WTC11 (cell line): ENCODE results near the gene WWOX. TPM values are rescaled to one million over a fixed set of nuclear protein-coding genes. Genes with fewer than 3 reads are reported as not detected.

ENCODE experiments used
- ATAC-seq: fragments of 200-7000 bp; cut with Tn5 transposase; 2 replicates; pipeline ENCODE4 v1.10.0; 2021; ENCODE audit warnings: mild to moderate bottlenecking, moderate library complexity
- CTCF ChIA-PET: fragments of 300-600 bp; sonication (Branson Sonifier 250); formaldehyde crosslinking; loops from one replicate; lab custom pipeline; 2021; ENCODE audit warnings: antibody characterized with exemption; lab: Charles Lee
- POLR2A ChIA-PET: fragments of 350-600 bp; sonication (Branson Sonifier 250); formaldehyde crosslinking; loops from one replicate; lab custom pipeline; 2021; ENCODE audit warnings: antibody characterized with exemption; lab: Charles Lee
- DNase-seq: peaks from one replicate; pipeline ENCODE4 v3.0.0; 2021; ENCODE audit warnings: low spot score
- H3K27ac Mint-ChIP-seq: 2 replicates; pipeline ENCODE4 v1.8.0; 2021; ENCODE audit warnings: mixed read lengths
- H3K27me3 Mint-ChIP-seq: 2 replicates; pipeline ENCODE4 v1.8.0; 2021; ENCODE audit warnings: low read depth, mild to moderate bottlenecking, moderate library complexity, mixed read lengths
- H3K36me3 Mint-ChIP-seq: 2 replicates; pipeline ENCODE4 v1.8.0; 2021; ENCODE audit warnings: mixed read lengths
- H3K4me1 Mint-ChIP-seq: 2 replicates; pipeline ENCODE4 v1.8.0; 2022; ENCODE audit warnings: mixed read lengths
- H3K4me3 Mint-ChIP-seq: 2 replicates; pipeline ENCODE4 v1.8.0; 2021; ENCODE audit warnings: mild to moderate bottlenecking, moderate library complexity, mixed read lengths
- H3K9me3 Mint-ChIP-seq: 2 replicates; pipeline ENCODE4 v1.8.0; 2021; ENCODE audit warnings: mixed read lengths
- ELF4 ChIP-seq: sonication (generic); formaldehyde crosslinking; IDR thresholded peaks from 2 replicates; pipeline ENCODE4 v1.8.1; 2022; ENCODE audit warnings: low read depth, mild to moderate bottlenecking, moderate library complexity, missing genetic modification reagents
- ETV6 ChIP-seq: sonication (generic); formaldehyde crosslinking; IDR thresholded peaks from 2 replicates; pipeline ENCODE4 v1.8.1; 2022; ENCODE audit warnings: mild to moderate bottlenecking, missing genetic modification reagents
- HMGA2 ChIP-seq: fragments of 250-450 bp; sonication (Bioruptor Pico); IDR thresholded peaks from 2 replicates; pipeline ENCODE4 v1.4.0; 2021; ENCODE audit warnings: mild to moderate bottlenecking, moderate library complexity
- JAZF1 ChIP-seq: fragments of 250-450 bp; sonication (Bioruptor Pico); IDR thresholded peaks from 2 replicates; pipeline ENCODE4 v1.9.0; 2021; ENCODE audit warnings: moderate library complexity, mild to moderate bottlenecking, inconsistent platforms
- NFE2L1 ChIP-seq: sonication (generic); formaldehyde crosslinking; IDR thresholded peaks from 2 replicates; pipeline ENCODE4 v1.8.1; 2023; ENCODE audit warnings: missing genetic modification reagents
- SMAD4 ChIP-seq: sonication (generic); formaldehyde crosslinking; IDR thresholded peaks from 2 replicates; pipeline ENCODE4 v1.8.0; 2022; ENCODE audit warnings: mild to moderate bottlenecking, missing genetic modification reagents
- SP1 ChIP-seq: sonication (generic); formaldehyde crosslinking; conservative IDR thresholded peaks from 2 replicates; pipeline ENCODE4 v1.8.1; 2022; ENCODE audit warnings: missing genetic modification reagents
- ZNF317 ChIP-seq: sonication (generic); formaldehyde crosslinking; IDR thresholded peaks from 2 replicates; pipeline ENCODE4 v1.8.1; 2023; ENCODE audit warnings: low read depth, mild to moderate bottlenecking, moderate library complexity, missing genetic modification reagents, borderline replicate concordance
- total RNA-seq: library from RNA; stranded (reverse); gene quantifications from 3 replicates; pipeline ENCODE4 v1.2.3, GENCODE V29; 2021
- TF ChIP-seq, protein P1 (sequence below): sonication (generic); formaldehyde crosslinking; IDR thresholded peaks from 2 replicates; pipeline ENCODE4 v1.8.1; 2022; ENCODE audit warnings: low read depth, mild to moderate bottlenecking, moderate library complexity, missing genetic modification reagents, borderline replicate concordance
- TF ChIP-seq, protein P2 (sequence below): sonication (generic); formaldehyde crosslinking; IDR thresholded peaks from 2 replicates; pipeline ENCODE4 v1.8.1; 2023; ENCODE audit warnings: mild to moderate bottlenecking, missing genetic modification reagents
- TF ChIP-seq, protein P3 (sequence below): sonication (generic); formaldehyde crosslinking; IDR thresholded peaks from 2 replicates; pipeline ENCODE4 v1.8.1; 2023; ENCODE audit warnings: mild to moderate bottlenecking, missing genetic modification reagents, moderate library complexity
- TF ChIP-seq, protein P4 (sequence below): fragments of 250-450 bp; sonication (Bioruptor Pico); IDR thresholded peaks from 2 replicates; pipeline ENCODE4 v1.9.0; 2021; ENCODE audit warnings: mild to moderate bottlenecking, borderline replicate concordance
- TF ChIP-seq, protein P5 (sequence below): sonication (generic); formaldehyde crosslinking; IDR thresholded peaks from 2 replicates; pipeline ENCODE4 v1.8.1; 2022; ENCODE audit warnings: mild to moderate bottlenecking, moderate library complexity, missing genetic modification reagents
- TF ChIP-seq, protein P6 (sequence below): fragments of 250-450 bp; sonication (Bioruptor Pico); IDR thresholded peaks from 2 replicates; pipeline ENCODE4 v1.9.0; 2021; ENCODE audit warnings: mild to moderate bottlenecking
- TF ChIP-seq, protein P7 (sequence below): sonication (generic); formaldehyde crosslinking; IDR thresholded peaks from 2 replicates; pipeline ENCODE4 v1.8.1; 2022; ENCODE audit warnings: low read depth, missing genetic modification reagents, borderline replicate concordance
- TF ChIP-seq, protein P8 (sequence below): sonication (generic); formaldehyde crosslinking; IDR thresholded peaks from 2 replicates; pipeline ENCODE4 v1.8.0; 2023; ENCODE audit warnings: missing genetic modification reagents, mild to moderate bottlenecking, borderline replicate concordance

WWOX gene
- total RNA-seq, 1 experiment from 2014 or later, result 15.7 TPM

DNA sequence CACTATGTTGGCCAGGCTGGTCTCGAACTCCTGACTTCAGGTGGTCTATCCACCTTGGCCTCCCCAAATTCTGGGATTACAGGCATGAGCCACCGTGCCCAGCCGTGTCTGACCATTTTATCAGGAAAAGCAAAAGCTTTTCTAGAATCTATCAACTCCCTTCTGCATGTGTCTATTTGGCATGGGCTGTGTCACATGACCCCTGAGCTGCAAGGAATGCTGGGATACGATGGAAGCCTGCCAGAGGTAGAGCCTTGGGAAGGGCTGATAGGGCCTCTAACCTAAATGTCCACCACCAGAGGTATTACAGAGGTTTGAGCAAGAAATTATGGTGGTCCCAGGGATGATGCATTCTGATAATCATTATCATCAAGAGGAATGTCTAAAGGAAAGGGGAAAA, 616.2 kb downstream of the WWOX start:
- ATAC-seq, result no peak
- no peak overlapping the region for H3K4me3 Mint-ChIP-seq
- TF ChIP-seq SMAD4 (CRISPR knock-in tag), result no peak
- no peak for TF ChIP-seq SP1 (CRISPR knock-in tag)
- no peak for TF ChIP-seq HMGA2 (CRISPR knock-in tag)
- TF ChIP-seq, protein P1, sequence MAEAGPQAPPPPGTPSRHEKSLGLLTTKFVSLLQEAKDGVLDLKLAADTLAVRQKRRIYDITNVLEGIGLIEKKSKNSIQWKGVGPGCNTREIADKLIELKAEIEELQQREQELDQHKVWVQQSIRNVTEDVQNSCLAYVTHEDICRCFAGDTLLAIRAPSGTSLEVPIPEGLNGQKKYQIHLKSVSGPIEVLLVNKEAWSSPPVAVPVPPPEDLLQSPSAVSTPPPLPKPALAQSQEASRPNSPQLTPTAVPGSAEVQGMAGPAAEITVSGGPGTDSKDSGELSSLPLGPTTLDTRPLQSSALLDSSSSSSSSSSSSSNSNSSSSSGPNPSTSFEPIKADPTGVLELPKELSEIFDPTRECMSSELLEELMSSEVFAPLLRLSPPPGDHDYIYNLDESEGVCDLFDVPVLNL, result no peak
- TF ChIP-seq ETV6, result no peak
- TF ChIP-seq NFE2L1 (CRISPR knock-in tag), result no peak
- TF ChIP-seq, protein P2, sequence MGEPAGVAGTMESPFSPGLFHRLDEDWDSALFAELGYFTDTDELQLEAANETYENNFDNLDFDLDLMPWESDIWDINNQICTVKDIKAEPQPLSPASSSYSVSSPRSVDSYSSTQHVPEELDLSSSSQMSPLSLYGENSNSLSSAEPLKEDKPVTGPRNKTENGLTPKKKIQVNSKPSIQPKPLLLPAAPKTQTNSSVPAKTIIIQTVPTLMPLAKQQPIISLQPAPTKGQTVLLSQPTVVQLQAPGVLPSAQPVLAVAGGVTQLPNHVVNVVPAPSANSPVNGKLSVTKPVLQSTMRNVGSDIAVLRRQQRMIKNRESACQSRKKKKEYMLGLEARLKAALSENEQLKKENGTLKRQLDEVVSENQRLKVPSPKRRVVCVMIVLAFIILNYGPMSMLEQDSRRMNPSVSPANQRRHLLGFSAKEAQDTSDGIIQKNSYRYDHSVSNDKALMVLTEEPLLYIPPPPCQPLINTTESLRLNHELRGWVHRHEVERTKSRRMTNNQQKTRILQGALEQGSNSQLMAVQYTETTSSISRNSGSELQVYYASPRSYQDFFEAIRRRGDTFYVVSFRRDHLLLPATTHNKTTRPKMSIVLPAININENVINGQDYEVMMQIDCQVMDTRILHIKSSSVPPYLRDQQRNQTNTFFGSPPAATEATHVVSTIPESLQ (CRISPR knock-in tag), result no peak
- TF ChIP-seq, protein P3, sequence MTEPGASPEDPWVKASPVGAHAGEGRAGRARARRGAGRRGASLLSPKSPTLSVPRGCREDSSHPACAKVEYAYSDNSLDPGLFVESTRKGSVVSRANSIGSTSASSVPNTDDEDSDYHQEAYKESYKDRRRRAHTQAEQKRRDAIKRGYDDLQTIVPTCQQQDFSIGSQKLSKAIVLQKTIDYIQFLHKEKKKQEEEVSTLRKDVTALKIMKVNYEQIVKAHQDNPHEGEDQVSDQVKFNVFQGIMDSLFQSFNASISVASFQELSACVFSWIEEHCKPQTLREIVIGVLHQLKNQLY, result no peak
- TF ChIP-seq, protein P4, sequence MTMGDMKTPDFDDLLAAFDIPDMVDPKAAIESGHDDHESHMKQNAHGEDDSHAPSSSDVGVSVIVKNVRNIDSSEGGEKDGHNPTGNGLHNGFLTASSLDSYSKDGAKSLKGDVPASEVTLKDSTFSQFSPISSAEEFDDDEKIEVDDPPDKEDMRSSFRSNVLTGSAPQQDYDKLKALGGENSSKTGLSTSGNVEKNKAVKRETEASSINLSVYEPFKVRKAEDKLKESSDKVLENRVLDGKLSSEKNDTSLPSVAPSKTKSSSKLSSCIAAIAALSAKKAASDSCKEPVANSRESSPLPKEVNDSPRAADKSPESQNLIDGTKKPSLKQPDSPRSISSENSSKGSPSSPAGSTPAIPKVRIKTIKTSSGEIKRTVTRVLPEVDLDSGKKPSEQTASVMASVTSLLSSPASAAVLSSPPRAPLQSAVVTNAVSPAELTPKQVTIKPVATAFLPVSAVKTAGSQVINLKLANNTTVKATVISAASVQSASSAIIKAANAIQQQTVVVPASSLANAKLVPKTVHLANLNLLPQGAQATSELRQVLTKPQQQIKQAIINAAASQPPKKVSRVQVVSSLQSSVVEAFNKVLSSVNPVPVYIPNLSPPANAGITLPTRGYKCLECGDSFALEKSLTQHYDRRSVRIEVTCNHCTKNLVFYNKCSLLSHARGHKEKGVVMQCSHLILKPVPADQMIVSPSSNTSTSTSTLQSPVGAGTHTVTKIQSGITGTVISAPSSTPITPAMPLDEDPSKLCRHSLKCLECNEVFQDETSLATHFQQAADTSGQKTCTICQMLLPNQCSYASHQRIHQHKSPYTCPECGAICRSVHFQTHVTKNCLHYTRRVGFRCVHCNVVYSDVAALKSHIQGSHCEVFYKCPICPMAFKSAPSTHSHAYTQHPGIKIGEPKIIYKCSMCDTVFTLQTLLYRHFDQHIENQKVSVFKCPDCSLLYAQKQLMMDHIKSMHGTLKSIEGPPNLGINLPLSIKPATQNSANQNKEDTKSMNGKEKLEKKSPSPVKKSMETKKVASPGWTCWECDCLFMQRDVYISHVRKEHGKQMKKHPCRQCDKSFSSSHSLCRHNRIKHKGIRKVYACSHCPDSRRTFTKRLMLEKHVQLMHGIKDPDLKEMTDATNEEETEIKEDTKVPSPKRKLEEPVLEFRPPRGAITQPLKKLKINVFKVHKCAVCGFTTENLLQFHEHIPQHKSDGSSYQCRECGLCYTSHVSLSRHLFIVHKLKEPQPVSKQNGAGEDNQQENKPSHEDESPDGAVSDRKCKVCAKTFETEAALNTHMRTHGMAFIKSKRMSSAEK (CRISPR knock-in tag), result no peak
- no peak overlapping the region for H3K27ac Mint-ChIP-seq
- POLR2A ChIA-PET, result no interaction called here
- DNase-seq, result no peak
- CTCF ChIA-PET, result interaction anchor here (0.7 to 1.2 kb wide), 3 partner anchors 9 to 390 kb away, joined by 3 to 5 read pairs (median 4); no protein-coding TSS in a partner anchor
- no peaks in the 10 kb centered on the region for H3K9me3 Mint-ChIP-seq
- H3K4me1 Mint-ChIP-seq, result no peaks in the 10 kb centered on the region
- no peaks in the 10 kb centered on the region for H3K36me3 Mint-ChIP-seq
- H3K27me3 Mint-ChIP-seq, result no peaks in the 10 kb centered on the region

DNA sequence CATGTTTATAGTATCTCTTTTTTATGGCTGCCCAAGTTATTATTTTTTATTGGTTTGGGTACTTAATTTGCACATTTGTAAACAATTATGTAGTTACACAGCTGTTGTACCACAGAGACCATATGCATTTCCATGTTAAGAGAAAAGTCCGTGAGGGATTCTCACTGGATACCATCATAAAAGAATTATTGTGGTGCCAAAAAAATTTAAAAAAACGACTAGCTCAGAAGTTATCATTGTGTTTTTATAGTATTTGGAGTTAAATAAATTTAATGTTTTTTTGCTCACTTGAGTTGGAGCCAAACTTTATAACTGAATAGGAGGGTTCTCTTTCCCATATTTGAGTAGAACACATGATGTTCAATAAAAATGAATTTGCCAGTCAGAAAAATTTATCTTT, 618.7 kb downstream of the WWOX start:
- no peak overlapping the region for H3K4me3 Mint-ChIP-seq
- H3K27ac Mint-ChIP-seq, result no peak overlapping the region
- no peaks in the 10 kb centered on the region for H3K27me3 Mint-ChIP-seq
- CTCF ChIA-PET, result no interaction called here
- POLR2A ChIA-PET, result no interaction called here
- TF ChIP-seq, protein P5, sequence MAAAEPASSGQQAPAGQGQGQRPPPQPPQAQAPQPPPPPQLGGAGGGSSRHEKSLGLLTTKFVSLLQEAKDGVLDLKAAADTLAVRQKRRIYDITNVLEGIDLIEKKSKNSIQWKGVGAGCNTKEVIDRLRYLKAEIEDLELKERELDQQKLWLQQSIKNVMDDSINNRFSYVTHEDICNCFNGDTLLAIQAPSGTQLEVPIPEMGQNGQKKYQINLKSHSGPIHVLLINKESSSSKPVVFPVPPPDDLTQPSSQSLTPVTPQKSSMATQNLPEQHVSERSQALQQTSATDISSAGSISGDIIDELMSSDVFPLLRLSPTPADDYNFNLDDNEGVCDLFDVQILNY (CRISPR knock-in tag), result no peak
- TF ChIP-seq ELF4 (CRISPR knock-in tag) (no peak), SP1 (CRISPR knock-in tag) (no peak), JAZF1 (CRISPR knock-in tag) (no peak), SMAD4 (CRISPR knock-in tag) (no peak)
- TF ChIP-seq, protein P6, sequence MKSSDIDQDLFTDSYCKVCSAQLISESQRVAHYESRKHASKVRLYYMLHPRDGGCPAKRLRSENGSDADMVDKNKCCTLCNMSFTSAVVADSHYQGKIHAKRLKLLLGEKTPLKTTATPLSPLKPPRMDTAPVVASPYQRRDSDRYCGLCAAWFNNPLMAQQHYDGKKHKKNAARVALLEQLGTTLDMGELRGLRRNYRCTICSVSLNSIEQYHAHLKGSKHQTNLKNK (CRISPR knock-in tag), result no peak
- no peaks in the 10 kb centered on the region for H3K4me1 Mint-ChIP-seq
- H3K9me3 Mint-ChIP-seq, result no peaks in the 10 kb centered on the region
- ATAC-seq (no peak), DNase-seq (no peak)
- no peaks in the 10 kb centered on the region for H3K36me3 Mint-ChIP-seq

DNA sequence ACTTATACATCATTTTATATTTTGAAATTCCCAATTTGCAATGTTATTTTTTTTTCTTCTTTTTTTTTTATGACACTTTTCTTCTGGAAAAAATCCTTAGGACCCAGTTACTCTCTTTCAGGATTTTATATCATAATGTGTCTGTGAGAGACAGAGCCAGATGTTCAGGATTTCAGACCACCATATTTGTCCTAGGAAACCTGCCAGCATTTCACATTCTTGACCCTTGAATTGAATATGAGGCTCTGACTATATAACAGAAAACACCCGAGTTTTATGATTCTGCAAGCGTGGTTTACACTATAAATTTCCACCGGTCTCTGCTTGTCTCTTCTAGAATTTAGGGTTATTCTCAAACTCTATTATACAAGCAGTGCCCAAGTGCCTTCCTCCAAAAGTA, 621.0 kb downstream of the WWOX start:
- H3K27me3 Mint-ChIP-seq, result no peaks in the 10 kb centered on the region
- no peak overlapping the region for H3K27ac Mint-ChIP-seq
- CTCF ChIA-PET, result no interaction called here
- H3K9me3 Mint-ChIP-seq, result peaks cover under 1% of the 10 kb centered on the region; the same call in 1 of the 2 replicates
- POLR2A ChIA-PET, result no interaction called here
- no peak for DNase-seq
- no peak overlapping the region for H3K4me3 Mint-ChIP-seq
- no peaks in the 10 kb centered on the region for H3K4me1 Mint-ChIP-seq
- no peaks in the 10 kb centered on the region for H3K36me3 Mint-ChIP-seq
- no peak for ATAC-seq
- TF ChIP-seq, protein P7, sequence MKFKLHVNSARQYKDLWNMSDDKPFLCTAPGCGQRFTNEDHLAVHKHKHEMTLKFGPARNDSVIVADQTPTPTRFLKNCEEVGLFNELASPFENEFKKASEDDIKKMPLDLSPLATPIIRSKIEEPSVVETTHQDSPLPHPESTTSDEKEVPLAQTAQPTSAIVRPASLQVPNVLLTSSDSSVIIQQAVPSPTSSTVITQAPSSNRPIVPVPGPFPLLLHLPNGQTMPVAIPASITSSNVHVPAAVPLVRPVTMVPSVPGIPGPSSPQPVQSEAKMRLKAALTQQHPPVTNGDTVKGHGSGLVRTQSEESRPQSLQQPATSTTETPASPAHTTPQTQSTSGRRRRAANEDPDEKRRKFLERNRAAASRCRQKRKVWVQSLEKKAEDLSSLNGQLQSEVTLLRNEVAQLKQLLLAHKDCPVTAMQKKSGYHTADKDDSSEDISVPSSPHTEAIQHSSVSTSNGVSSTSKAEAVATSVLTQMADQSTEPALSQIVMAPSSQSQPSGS, result no peak
- no peak for TF ChIP-seq ZNF317
- TF ChIP-seq, protein P8, sequence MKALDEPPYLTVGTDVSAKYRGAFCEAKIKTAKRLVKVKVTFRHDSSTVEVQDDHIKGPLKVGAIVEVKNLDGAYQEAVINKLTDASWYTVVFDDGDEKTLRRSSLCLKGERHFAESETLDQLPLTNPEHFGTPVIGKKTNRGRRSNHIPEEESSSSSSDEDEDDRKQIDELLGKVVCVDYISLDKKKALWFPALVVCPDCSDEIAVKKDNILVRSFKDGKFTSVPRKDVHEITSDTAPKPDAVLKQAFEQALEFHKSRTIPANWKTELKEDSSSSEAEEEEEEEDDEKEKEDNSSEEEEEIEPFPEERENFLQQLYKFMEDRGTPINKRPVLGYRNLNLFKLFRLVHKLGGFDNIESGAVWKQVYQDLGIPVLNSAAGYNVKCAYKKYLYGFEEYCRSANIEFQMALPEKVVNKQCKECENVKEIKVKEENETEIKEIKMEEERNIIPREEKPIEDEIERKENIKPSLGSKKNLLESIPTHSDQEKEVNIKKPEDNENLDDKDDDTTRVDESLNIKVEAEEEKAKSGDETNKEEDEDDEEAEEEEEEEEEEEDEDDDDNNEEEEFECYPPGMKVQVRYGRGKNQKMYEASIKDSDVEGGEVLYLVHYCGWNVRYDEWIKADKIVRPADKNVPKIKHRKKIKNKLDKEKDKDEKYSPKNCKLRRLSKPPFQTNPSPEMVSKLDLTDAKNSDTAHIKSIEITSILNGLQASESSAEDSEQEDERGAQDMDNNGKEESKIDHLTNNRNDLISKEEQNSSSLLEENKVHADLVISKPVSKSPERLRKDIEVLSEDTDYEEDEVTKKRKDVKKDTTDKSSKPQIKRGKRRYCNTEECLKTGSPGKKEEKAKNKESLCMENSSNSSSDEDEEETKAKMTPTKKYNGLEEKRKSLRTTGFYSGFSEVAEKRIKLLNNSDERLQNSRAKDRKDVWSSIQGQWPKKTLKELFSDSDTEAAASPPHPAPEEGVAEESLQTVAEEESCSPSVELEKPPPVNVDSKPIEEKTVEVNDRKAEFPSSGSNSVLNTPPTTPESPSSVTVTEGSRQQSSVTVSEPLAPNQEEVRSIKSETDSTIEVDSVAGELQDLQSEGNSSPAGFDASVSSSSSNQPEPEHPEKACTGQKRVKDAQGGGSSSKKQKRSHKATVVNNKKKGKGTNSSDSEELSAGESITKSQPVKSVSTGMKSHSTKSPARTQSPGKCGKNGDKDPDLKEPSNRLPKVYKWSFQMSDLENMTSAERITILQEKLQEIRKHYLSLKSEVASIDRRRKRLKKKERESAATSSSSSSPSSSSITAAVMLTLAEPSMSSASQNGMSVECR (CRISPR knock-in tag), result no peak
